HG02981 (cell line): ENCODE results near the gene ZNF732.
"Not testable (repeated sequence)": the region's sequence is repeated elsewhere in the genome, so short reads cannot be mapped to it uniquely, and the experiment has no call there.

Source experiments
- ATAC-seq: cut with Tn5 transposase; IDR thresholded peaks from one replicate; pipeline ENCODE4 v1.9.1; 2021; ENCODE audit warnings: mild to moderate bottlenecking, moderate library complexity; ENCODE audit not compliant: unreplicated experiment

Gene ZNF732

DNA sequence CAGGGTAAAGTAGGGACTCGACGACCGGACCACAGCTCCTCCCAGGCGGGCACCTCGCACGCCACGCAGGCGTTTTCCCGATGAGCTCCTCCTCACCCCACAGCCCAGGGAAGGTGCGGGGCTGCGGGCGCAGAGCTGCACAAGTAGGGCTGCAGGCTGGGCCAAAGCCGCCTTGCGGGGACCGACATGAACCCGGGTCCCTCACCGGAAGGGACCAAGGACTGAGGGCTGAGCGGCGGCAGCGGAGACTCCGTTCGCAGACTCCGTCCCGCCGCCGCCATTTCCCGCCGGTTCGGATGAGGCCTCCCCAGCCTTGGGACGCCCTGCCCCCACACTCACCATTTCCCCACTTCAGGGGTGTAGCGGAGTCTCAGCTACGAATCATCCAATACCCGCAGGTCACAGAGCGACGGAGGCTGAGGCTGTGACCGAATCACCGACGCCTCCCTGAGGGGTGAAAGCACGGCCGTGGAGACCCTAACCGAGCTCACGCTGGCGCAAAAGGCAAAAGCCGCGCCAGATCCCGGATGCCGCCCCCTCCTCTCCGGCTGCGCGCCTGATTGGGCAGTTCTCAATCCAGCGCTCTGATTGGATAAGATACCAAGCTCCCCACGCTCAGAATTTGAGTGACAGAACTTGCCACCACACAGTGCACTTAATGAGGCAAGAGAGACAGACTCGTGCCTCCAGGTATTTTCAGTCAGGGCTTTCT is at the start of gene ZNF732:
Gene ZNF732, minus strand, starts transcription at position 506 of the 712 bp plus-strand sequence. Its CDS starts 164 bp downstream, at position 342.
- ATAC-seq = no peak

GRCh38 chr4:340011-340410 is 34.7 kb upstream of the ZNF732 start:
- ATAC-seq = no peak

DNA sequence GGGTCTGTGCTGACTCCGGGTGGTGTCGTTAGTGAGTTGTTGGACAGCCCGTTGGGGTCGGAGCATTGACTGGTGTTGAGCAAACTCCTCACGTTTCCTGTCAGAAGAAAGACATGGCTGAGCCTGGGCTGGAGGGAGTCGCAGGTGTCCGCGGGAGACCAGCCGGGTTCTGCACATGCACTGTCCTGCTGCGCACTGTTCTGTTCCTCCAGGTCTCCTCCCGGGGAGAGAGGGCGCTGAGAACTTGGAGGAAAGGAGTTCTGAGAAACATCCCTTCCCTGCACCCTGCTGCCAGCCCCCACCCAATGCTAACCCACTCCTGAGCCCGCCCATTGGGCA is 33.5 kb upstream of the ZNF732 start:
- no peak for ATAC-seq

- ATAC-seq = peak; percentile 24
Measured at GRCh38 chr4:337932-338758, 32.9 kb upstream of the ZNF732 start.

DNA sequence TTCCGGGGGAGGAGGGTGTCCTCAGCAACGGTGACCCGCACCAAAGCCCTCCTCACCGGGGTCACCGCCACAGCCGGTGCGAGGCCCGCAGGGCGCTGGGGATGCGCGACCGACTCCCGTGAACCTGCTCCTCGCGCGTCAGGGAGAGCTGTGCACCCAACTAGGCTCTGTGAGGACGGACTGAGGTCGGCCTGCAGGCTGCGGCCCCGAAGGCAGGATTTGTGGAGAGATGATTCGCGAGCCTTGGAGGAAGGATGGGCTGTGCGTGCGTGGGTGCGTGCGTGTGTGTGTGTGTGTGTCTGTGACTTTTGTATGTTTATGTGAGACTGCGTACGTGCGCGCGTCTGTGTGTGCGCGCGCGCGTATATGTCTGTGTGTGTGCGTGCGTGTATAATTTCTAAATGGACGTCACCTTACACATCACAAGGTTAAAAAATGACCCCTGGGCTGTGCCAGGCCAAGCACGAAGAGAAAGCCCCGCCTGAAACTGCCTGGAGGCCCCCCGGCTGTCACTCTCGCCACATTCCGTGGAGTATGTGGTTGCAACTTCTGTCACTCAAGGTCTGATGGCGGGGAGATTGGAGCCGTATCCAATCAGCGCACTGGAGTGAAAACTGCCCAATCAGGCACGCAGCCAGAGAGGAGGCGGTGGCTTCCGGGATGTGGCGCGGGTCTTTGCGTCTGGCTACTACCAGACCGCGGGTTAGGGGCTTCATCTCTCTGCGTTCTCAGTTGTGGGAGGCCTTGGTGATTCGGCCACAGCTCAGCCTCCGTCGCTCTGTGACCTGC is 32.1 kb upstream of the ZNF732 start, which contains the start of gene ZNF141:
Gene ZNF141, plus strand, starts transcription at position 672 of the 789 bp plus-strand sequence. CDS start 170 bp downstream, outside the sequence.
- ATAC-seq = peak; percentile 92

GRCh38 chr4:336893-337142 is 31.5 kb upstream of the ZNF732 start:
- ATAC-seq = no peak

GRCh38 chr4:336099-336892 is 31.0 kb upstream of the ZNF732 start:
- no peak for ATAC-seq

DNA sequence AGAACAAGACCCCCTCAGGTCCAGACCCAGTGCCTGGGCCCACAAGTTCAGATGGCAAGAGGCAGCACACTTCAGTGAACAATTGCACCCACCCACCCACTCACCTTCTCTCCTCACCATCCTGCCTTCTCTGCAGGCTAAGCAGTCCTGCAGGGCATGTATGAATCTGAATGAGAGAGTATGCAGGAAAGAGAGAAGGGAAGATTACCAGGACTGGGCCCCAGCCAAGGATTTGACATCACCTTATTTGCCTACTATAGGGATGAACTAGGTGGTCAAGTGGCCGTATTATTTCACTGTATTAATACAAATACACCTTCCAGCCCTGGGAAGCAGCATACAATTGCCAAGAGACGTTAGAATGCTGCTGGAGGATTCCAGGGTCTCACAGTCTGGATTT is 30.2 kb upstream of the ZNF732 start:
- no peak for ATAC-seq

- ATAC-seq = no peak
Measured at GRCh38 chr4:328729-329128, 23.5 kb upstream of the ZNF732 start.

DNA sequence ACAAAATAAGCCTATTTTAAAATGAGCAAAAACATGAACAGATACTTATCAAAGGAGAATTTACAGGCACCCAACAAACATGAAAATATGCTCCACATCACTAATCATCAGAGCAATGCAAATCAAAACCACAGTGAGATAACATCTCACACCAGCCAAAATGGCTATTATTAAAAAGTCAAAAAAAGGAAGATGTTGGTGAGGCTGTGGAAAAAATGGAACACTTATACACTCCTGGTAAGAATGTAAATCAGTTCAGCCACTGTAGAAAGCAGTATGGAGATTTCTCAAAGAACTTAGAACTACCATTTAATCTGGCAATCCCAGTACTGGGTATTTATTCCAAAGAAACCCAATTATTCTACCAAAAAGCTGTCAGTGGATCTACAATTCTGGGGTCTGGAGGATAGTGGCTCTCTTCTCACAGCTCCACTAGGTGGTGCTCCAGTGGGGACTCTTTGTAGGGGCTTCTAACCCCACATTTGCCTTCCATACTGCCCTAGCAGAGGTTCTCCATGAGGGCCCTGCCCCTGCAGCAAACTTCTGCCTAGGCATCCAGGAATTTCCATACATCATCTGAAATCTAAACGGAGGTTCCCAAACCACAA is 9.1 kb upstream of the ZNF732 start:
- no peak for ATAC-seq

DNA sequence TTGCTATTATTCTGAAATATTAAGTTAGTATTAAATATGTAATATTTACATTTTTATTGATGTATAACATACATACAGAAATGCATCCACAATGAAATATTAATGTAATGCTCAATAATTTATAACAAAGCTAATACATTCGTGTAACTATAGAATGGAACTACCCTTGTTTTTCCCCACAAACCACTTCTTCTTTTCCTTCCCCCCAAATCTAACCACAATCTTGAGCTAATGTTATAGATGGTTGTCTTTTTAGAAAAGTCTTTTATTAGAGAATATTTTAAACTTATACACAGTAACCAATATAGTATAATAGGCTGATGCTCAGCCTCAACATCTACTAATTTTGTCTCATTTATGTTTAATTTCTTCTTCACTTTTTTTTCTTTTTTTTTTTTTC is 4.5 kb upstream of the ZNF732 start:
- ATAC-seq = no peak

GRCh38 chr4:306551-306961 is 1.3 kb upstream of the ZNF732 start:
- peak; percentile 63 for ATAC-seq

DNA sequence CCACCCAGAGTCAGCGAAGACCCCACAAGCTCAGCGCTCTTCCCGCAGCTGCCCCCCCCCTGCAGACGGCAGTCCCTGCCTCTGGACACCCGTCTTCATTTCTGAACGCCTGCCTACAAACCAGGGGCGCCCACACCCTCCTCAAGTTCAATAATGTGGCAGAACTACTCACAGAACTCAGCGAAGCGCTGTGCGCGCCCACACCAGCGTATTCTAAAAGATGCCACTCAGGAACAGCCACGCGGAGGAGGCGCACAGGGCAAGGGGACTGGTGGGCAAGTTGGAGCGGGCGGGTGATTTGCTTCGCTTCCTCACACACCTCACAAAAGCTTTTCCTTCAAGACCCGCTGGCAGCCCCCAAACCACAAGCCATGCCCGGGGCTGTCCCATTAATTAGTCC is 758 bp downstream of the ZNF732 start:
- not testable (repeated sequence) for ATAC-seq

DNA sequence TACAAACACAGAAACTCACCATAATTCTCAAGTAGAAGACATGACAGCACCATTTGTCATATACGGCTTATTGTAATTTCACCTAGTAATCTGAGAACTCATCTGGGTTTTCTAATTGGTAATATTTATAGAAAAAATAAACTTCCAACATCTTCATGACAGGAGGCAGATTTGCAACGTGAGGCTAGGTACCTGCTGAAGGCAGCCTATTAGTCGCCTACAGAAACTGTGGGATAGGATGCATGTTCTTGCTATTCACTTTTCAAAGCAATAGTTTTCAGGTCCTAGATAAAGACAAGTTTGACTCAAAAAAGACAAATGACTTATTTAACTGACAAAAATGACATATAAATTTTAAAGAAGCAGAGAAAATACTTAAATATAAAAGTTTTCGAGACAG is 2.9 kb downstream of the ZNF732 start:
- ATAC-seq = no peak

- ATAC-seq = no peak
Measured at GRCh38 chr4:294732-295131, 10.5 kb downstream of the ZNF732 start.

DNA sequence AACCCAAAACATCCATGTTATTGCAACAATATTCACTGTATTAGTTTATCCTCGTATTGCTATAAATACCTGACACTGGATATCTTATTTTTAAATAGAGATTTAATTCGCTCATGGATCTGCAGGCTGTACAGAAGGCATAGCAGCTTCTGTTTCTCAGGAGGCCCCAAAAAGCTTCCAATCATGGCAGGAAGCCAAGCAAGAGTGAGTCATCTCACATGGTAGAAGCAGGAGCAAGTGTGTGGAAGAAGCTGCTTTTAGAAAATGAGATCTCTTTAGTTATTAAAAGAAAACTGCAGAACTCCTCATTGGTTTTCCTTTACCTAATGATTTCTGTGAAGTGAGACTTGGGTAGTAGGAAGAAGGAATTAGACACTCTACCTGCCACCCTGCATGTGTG is 16.4 kb downstream of the ZNF732 start:
- no peak for ATAC-seq

DNA sequence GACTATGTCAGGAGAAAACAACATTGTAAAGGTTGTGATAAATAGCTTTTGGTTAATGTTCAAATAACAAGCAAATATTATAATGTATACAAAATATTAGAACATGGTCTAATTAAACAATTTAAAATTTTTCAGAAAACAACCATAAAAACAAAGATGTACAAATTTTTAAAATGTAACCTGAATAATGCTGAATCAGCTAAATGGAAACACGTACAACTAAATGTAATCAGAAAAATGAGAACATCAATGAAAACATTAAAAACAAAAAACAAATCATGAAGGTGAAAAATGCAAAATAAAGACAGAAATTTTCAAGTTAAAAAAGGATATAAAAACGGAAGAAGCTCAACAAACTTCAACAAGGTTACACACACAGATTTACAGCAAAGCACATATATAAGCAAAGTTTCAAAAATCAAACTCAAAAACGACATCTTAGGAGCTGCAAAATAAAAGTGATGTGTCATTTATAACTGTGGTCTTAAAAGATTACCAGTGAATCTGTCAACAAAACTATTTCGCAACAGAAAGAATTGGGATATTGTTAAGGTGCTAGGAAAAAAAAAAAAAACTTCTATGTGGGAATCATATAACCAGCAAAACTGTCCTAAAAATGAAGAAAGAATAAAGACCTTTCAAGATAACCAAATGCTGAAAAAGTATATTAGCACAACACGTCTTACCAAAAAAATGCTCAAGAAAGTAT is 31.8 kb downstream of the ZNF732 start:
- ATAC-seq = no peak

- no peak for ATAC-seq
Measured at GRCh38 chr4:271492-272103, 33.7 kb downstream of the ZNF732 start.

DNA sequence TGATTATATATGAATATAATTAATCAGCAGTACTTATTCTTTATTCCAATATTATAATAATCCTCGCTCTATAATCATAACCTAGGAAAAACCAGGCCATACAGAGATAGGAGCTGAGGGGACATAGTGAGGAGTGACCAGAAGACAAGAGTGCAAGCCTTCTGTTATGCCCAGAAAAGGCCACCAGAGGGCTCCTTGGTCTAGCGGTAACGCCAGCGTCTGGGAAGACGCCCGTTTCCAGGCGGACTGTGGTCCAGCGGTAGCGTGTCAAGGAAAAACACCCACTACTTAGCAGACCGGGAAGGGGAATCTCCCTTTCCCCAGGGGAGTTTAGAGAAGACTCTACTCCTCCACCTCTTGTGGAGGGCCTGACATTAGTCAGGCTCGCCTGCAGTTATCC is 46.0 kb downstream of the ZNF732 start:
- ATAC-seq = not testable (repeated sequence)
